Gastroesophageal sphincter (tissue), 4 donors: Measurements from ENCODE around the gene ANP32A. TPM values are rescaled to one million over a fixed set of nuclear protein-coding genes. Genes with fewer than 3 reads are reported as not detected.

ENCODE experiments used
- ATAC-seq: fragments of 150-250 bp; one replicate; pipeline ENCODE4 v1.9.1; 2016; ENCODE audit warnings: mild to moderate bottlenecking, moderate library complexity
- H3K27ac ChIP-seq, 4 donors: fragments of 200-600 bp; sonication (generic) in 3 of 4; 1 replicate in 3 of 4; 2 replicates in 1 of 4; pipeline ENCODE4 v1.5.1; 2016 to 2019
- H3K27me3 ChIP-seq: fragments of 200-600 bp; sonication (generic); one replicate; pipeline ENCODE4 v1.5.1; 2019
- H3K36me3 ChIP-seq, 2 donors: fragments of 200-600 bp; sonication (generic); one replicate each; pipeline ENCODE4 v1.5.1; 2019; ENCODE audit warnings: control low read depth in 1 of 2
- H3K4me1 ChIP-seq, 3 donors: fragments of 200-600 bp; sonication (generic); 1 replicate in 2 of 3; 2 replicates in 1 of 3; pipeline ENCODE4 v1.5.1; 2016 to 2019; ENCODE audit warnings: control low read depth in 2 of 3
- H3K4me3 ChIP-seq, 2 donors: fragments of 200-600 bp; sonication (generic); one replicate each; pipeline ENCODE4 v1.5.1; 2019; ENCODE audit warnings: mild to moderate bottlenecking in 1 of 2, moderate library complexity in 1 of 2
- H3K9me3 ChIP-seq, 3 donors: fragments of 200-600 bp; sonication (generic); one replicate each; pipeline ENCODE4 v1.5.1; 2017 to 2019; ENCODE audit warnings: control low read depth in 2 of 3
- EP300 ChIP-seq: sonication (generic); formaldehyde crosslinking; IDR thresholded peaks from one replicate; pipeline ENCODE4 v1.6.1; 2017; ENCODE audit warnings: antibody characterized with exemption, mild to moderate bottlenecking
- POLR2A ChIP-seq, 2 donors: fragments of 450-650 bp; IDR thresholded peaks; one replicate each; pipeline ENCODE4 v1.6.1; 2017; ENCODE audit warnings: antibody characterized with exemption in 2 of 2, mild to moderate bottlenecking in 2 of 2, moderate library complexity in 1 of 2
- POLR2AphosphoS5 ChIP-seq: sonication (generic); formaldehyde crosslinking; IDR thresholded peaks from one replicate; pipeline ENCODE4 v1.6.1; 2017; ENCODE audit warnings: antibody characterized with exemption
- WGBS, 2 donors: methylation state at CpG; one replicate each; pipeline ENCODE4 v1.1.5; 2018; ENCODE audit warnings: low coverage in 1 of 2; 5-methylcytosine and 5-hydroxymethylcytosine counted together
- total RNA-seq, 4 donors: library from RNA; depleted of rRNA; stranded (reverse); fragments of >200 nt; gene quantifications; one replicate each; pipeline ENCODE4 v1.1.0, GENCODE V29; 2016
- TF ChIP-seq, protein P1 (sequence below), 4 experiments: fragments of 200-600 bp in 2 of 4; fragments of 450-650 bp in 2 of 4; sonication (generic) in 1 of 4; IDR thresholded peaks; one replicate each; pipeline ENCODE4 v1.5.1; 2017 to 2019; ENCODE audit warnings: antibody characterized with exemption in 4 of 4, mild to moderate bottlenecking in 2 of 4, moderate library complexity in 2 of 4

ANP32A gene
- total RNA-seq, 4 donors from 2014 or later = 42.4 to 75.0 (median 55.6) TPM

GRCh38 chr15:68785541-68785940 lies 35.2 kb downstream of the ANP32A start:
- Histone ChIP-seq H3K27me3 (no peaks in the 10 kb centered on the region), H3K9me3 (no peaks in the 10 kb centered on the region), H3K36me3 (peaks cover 0 to 68% of the 10 kb centered on the region in 2 donors), H3K27ac (no peak overlapping the region), H3K4me1 (peaks cover 0 to 32% (median 18%) of the 10 kb centered on the region in 3 donors), H3K4me3 (no peak overlapping the region)
- no peak for ATAC-seq
- TF ChIP-seq, protein P1, sequence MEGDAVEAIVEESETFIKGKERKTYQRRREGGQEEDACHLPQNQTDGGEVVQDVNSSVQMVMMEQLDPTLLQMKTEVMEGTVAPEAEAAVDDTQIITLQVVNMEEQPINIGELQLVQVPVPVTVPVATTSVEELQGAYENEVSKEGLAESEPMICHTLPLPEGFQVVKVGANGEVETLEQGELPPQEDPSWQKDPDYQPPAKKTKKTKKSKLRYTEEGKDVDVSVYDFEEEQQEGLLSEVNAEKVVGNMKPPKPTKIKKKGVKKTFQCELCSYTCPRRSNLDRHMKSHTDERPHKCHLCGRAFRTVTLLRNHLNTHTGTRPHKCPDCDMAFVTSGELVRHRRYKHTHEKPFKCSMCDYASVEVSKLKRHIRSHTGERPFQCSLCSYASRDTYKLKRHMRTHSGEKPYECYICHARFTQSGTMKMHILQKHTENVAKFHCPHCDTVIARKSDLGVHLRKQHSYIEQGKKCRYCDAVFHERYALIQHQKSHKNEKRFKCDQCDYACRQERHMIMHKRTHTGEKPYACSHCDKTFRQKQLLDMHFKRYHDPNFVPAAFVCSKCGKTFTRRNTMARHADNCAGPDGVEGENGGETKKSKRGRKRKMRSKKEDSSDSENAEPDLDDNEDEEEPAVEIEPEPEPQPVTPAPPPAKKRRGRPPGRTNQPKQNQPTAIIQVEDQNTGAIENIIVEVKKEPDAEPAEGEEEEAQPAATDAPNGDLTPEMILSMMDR (IDR thresholded peaks at IDR 0.05) = no peak
- TF ChIP-seq EP300 (no peak), POLR2A (IDR thresholded peaks at IDR 0.05) (no peak), POLR2AphosphoS5 (no peak)
- WGBS, 2 donors = 43 to 49% methylated on average over 4 of the region's 5 CpGs

GRCh38 chr15:68784206-68784605 lies 36.5 kb downstream of the ANP32A start:
- no peak overlapping the region for H3K4me3 ChIP-seq
- H3K4me1 ChIP-seq = peaks cover 0 to 19% (median 5%) of the 10 kb centered on the region in 3 donors
- H3K9me3 ChIP-seq = no peaks in the 10 kb centered on the region
- peaks cover 0 to 81% of the 10 kb centered on the region in 2 donors for H3K36me3 ChIP-seq
- H3K27ac ChIP-seq = no peak overlapping the region
- TF ChIP-seq POLR2AphosphoS5 = no peak
- no peak for TF ChIP-seq POLR2A (IDR thresholded peaks at IDR 0.05)
- no peak for TF ChIP-seq EP300
- TF ChIP-seq, protein P1 (IDR thresholded peaks at IDR 0.05) = no peak
- ATAC-seq = no peak
- WGBS, 2 donors = 98% methylated on average over 5 of the region's 13 CpGs; no CpG with 5 or more reads in 1 of the 2 donors
- H3K27me3 ChIP-seq = no peaks in the 10 kb centered on the region

GRCh38 chr15:68783226-68784058 lies 37.3 kb downstream of the ANP32A start:
- WGBS, 2 donors = 82% methylated on average over 5 of the region's 9 CpGs; no CpG with 5 or more reads in 1 of the 2 donors
- H3K9me3 ChIP-seq = no peaks in the 10 kb centered on the region
- H3K27me3 ChIP-seq = no peaks in the 10 kb centered on the region
- H3K4me3 ChIP-seq = no peak overlapping the region
- ATAC-seq = peak; percentile 41
- TF ChIP-seq, protein P1 (IDR thresholded peaks at IDR 0.05) = peak; percentile 44 to 80 (median 52)
- no peak for TF ChIP-seq POLR2AphosphoS5
- peaks cover 0 to 89% of the 10 kb centered on the region in 2 donors for H3K36me3 ChIP-seq
- H3K4me1 ChIP-seq = peaks cover 0 to 12% (median 0%) of the 10 kb centered on the region in 3 donors
- no peak overlapping the region for H3K27ac ChIP-seq

DNA sequence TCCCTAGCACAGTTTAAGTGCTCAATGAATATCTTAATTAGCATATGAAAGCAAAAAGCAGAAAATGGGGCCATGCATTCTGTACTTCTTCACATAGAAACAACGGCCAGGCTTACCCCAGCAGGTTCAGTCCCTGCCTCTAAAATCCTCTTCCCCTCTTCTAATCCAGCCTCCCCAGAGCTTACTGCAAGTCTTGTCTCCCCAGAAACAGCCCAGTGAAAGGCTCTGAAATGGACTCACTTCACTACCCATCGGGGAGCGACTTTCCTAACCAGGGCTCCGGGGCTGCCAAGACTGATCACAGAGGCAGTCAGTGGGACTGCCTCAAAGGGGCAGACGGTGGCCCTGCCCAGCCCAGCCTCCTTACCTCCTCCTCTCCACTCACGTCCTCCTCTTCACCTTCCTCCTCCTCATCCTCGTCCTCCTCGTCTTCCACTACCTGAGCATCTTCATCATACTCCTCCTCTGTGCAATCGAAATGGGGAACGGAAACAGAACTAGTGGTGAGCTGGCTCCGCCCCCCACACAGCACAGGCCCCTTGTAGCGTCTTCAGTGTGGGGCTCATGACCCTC lies 38.0 kb downstream of the ANP32A start:
- Histone ChIP-seq H3K4me1 (peaks cover 0 to 8% (median 0%) of the 10 kb centered on the region in 3 donors), H3K4me3 (no peak overlapping the region), H3K36me3 (peaks cover 0 to 93% of the 10 kb centered on the region in 2 donors), H3K27ac (peak overlapping the region in 1 of 4 donors; percentile 36), H3K27me3 (no peaks in the 10 kb centered on the region), H3K9me3 (no peaks in the 10 kb centered on the region)
- TF ChIP-seq, protein P1 (IDR thresholded peaks at IDR 0.05) = no peak
- TF ChIP-seq EP300 = no peak
- no peak for TF ChIP-seq POLR2AphosphoS5
- TF ChIP-seq POLR2A (IDR thresholded peaks at IDR 0.05) = no peak
- ATAC-seq = no peak
- WGBS, 2 donors = 82% methylated on average over 12 of the region's 12 CpGs; no CpG with 5 or more reads in 1 of the 2 donors
